ENCODE measurements around the gene CDH6.

CDH6 gene

GRCh38 chr5:31328040-31328733 is 134.7 kb downstream of the CDH6 start:
- TF ChIP-seq CTCF (conservative IDR thresholded peaks at IDR 0.05; ENCODE audit: low read depth, low read length), result no peak
- DNase-seq (ENCODE audit: low read depth), result no peak
- no peak overlapping the region for H3K4me3 ChIP-seq (ENCODE audit: low read depth, low read length)

- H3K4me3 ChIP-seq (ENCODE audit: low read depth, low read length), result no peak overlapping the region
- peak; percentile 10 for DNase-seq (ENCODE audit: low read depth)
- TF ChIP-seq CTCF (conservative IDR thresholded peaks at IDR 0.05; ENCODE audit: low read depth, low read length), result peak; percentile 14
Measured at GRCh38 chr5:31329715-31330114, 136.2 kb downstream of the CDH6 start.

- TF ChIP-seq CTCF (conservative IDR thresholded peaks at IDR 0.05; ENCODE audit: low read depth, low read length), result no peak
- DNase-seq (ENCODE audit: low read depth), result no peak
- H3K4me3 ChIP-seq (ENCODE audit: low read depth, low read length), result no peak overlapping the region
Measured at GRCh38 chr5:31332160-31332559, 138.7 kb downstream of the CDH6 start.

GRCh38 chr5:31333475-31333874 is 140.0 kb downstream of the CDH6 start:
- no peak for DNase-seq (ENCODE audit: low read depth)
- TF ChIP-seq CTCF (conservative IDR thresholded peaks at IDR 0.05; ENCODE audit: low read depth, low read length), result no peak
- H3K4me3 ChIP-seq (ENCODE audit: low read depth, low read length), result no peak overlapping the region

- no peak for DNase-seq (ENCODE audit: low read depth)
- H3K4me3 ChIP-seq (ENCODE audit: low read depth, low read length), result no peak overlapping the region
- TF ChIP-seq CTCF (conservative IDR thresholded peaks at IDR 0.05; ENCODE audit: low read depth, low read length), result no peak
Measured at GRCh38 chr5:31334061-31334860, 140.8 kb downstream of the CDH6 start.

GRCh38 chr5:31335456-31335855 is 142.0 kb downstream of the CDH6 start:
- no peak for TF ChIP-seq CTCF (conservative IDR thresholded peaks at IDR 0.05; ENCODE audit: low read depth, low read length)
- DNase-seq (ENCODE audit: low read depth), result no peak
- no peak overlapping the region for H3K4me3 ChIP-seq (ENCODE audit: low read depth, low read length)

All from choroid plexus epithelial cell (primary cell).